HFFc6 (cell line): ENCODE measurements around the gene IL1R2. TPM values are rescaled to one million over a fixed set of nuclear protein-coding genes. Genes with fewer than 3 reads are reported as not detected.
"Not testable (repeated sequence)": the region's sequence is repeated elsewhere in the genome, so short reads cannot be mapped to it uniquely, and the experiment has no call there.

Experiments used
- DNase-seq: peaks from one replicate; pipeline ENCODE4 v3.0.0-alpha.2; 2018
- H3K27ac Mint-ChIP-seq: 2 replicates; pipeline ENCODE4 v1.8.0; 2020; ENCODE audit warnings: mild to moderate bottlenecking, mixed read lengths
- H3K27me3 Mint-ChIP-seq: 2 replicates; pipeline ENCODE4 v1.8.0; 2021; ENCODE audit warnings: mild to moderate bottlenecking, moderate library complexity, mixed read lengths; ENCODE audit not compliant: insufficient read depth
- H3K36me3 Mint-ChIP-seq: 2 replicates; pipeline ENCODE4 v1.8.0; 2021; ENCODE audit warnings: low read depth, mixed read lengths
- H3K4me1 Mint-ChIP-seq: 2 replicates; pipeline ENCODE4 v1.8.0; 2020; ENCODE audit warnings: low read depth, mixed read lengths
- H3K4me3 Mint-ChIP-seq: 2 replicates; pipeline ENCODE4 v1.8.0; 2020; ENCODE audit warnings: mild to moderate bottlenecking, moderate library complexity, mixed read lengths
- H3K9me3 Mint-ChIP-seq: 2 replicates; pipeline ENCODE4 v1.8.0; 2020; ENCODE audit warnings: mild to moderate bottlenecking, mixed read lengths
- total RNA-seq, 6 experiments: library from RNA; stranded (reverse); fragmentation: NEBNext Ultra II Directional; extraction: Animal tissue kit (Norgen Biotek cat#: 25700); gene quantifications; 2 replicates in 1 of 6; 3 replicates in 5 of 6; pipeline ENCODE4 v1.2.3, GENCODE V29; 2021
- TF ChIP-seq, protein P1 (sequence below): fragments of 200-600 bp; sonication (generic); IDR thresholded peaks from 2 replicates; pipeline ENCODE4 v1.5.0; 2021; ENCODE audit warnings: antibody characterized with exemption, mild to moderate bottlenecking

IL1R2 gene
- total RNA-seq, 6 experiments from 2014 or later: 0.25 to 0.36 TPM; not detected in 4

DNA sequence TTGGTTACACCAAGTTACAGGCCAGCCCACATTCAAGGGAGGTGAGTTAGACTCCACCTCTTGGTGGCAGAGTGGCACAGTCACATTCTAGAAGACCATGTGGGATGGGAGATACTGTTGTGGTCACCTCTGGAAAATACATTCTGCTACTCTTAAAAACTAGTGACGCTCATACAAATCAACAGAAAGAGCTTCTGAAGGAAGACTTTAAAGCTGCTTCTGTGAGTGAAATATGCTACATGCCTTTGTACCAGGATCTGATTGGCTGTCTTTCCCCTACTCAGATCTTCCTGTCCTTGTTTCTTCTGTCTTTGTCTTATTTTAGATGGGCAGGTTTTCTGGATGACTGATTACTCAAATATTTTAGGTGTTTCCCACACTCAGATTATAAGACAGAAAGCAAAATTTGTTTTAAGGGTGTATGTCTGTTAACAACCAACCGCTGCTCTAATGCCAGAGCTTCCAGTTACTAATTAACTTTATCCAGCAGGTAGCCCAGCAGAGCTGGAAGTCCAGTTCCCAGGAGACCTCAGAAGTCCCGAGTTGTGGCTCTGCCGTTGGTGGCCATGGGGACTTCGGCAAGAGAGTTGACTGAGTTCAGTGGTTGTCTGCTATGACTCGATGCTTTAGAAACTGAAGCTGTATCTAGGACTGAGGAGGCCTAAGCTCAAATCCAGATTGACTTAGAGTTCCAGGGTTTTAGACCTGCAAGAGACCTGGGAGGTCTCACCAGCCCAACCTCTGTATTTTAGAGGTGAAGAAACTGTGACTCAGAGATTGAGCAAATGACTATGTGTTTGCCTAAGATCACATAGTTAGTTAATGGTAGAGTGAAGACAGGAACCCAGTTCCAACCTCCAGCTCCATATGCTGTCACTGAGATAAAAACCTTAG is 7.4 kb downstream of the IL1R2 start:
- Mint-ChIP-seq H3K36me3 (no peaks in the 10 kb centered on the region), H3K27me3 (peaks cover 25% of the 10 kb centered on the region), H3K27ac (no peak overlapping the region), H3K9me3 (no peaks in the 10 kb centered on the region), H3K4me3 (no peak overlapping the region), H3K4me1 (no peaks in the 10 kb centered on the region)
- TF ChIP-seq, protein P1, sequence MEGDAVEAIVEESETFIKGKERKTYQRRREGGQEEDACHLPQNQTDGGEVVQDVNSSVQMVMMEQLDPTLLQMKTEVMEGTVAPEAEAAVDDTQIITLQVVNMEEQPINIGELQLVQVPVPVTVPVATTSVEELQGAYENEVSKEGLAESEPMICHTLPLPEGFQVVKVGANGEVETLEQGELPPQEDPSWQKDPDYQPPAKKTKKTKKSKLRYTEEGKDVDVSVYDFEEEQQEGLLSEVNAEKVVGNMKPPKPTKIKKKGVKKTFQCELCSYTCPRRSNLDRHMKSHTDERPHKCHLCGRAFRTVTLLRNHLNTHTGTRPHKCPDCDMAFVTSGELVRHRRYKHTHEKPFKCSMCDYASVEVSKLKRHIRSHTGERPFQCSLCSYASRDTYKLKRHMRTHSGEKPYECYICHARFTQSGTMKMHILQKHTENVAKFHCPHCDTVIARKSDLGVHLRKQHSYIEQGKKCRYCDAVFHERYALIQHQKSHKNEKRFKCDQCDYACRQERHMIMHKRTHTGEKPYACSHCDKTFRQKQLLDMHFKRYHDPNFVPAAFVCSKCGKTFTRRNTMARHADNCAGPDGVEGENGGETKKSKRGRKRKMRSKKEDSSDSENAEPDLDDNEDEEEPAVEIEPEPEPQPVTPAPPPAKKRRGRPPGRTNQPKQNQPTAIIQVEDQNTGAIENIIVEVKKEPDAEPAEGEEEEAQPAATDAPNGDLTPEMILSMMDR: no peak
- no peak for DNase-seq

DNA sequence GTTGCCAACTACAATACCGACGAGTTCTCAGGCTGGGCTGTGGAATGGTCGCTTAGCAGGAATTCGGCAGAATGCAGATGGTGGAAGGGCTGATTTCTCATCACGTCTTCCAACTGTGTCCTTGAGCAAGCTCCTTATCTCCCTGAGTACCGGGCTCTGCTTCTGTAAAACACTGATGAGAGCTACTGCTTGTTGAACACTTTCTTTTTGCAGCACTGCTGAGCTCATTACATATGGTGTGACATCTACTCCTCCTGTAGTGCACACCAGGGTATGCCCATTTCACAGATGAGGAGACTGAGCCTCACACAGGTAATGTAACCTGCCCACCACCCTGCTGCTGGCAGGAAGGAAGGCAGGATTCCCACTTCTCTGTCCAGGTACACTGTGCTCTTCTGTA is 8.3 kb downstream of the IL1R2 start:
- TF ChIP-seq, protein P1: no peak
- no peak overlapping the region for H3K27ac Mint-ChIP-seq

DNA sequence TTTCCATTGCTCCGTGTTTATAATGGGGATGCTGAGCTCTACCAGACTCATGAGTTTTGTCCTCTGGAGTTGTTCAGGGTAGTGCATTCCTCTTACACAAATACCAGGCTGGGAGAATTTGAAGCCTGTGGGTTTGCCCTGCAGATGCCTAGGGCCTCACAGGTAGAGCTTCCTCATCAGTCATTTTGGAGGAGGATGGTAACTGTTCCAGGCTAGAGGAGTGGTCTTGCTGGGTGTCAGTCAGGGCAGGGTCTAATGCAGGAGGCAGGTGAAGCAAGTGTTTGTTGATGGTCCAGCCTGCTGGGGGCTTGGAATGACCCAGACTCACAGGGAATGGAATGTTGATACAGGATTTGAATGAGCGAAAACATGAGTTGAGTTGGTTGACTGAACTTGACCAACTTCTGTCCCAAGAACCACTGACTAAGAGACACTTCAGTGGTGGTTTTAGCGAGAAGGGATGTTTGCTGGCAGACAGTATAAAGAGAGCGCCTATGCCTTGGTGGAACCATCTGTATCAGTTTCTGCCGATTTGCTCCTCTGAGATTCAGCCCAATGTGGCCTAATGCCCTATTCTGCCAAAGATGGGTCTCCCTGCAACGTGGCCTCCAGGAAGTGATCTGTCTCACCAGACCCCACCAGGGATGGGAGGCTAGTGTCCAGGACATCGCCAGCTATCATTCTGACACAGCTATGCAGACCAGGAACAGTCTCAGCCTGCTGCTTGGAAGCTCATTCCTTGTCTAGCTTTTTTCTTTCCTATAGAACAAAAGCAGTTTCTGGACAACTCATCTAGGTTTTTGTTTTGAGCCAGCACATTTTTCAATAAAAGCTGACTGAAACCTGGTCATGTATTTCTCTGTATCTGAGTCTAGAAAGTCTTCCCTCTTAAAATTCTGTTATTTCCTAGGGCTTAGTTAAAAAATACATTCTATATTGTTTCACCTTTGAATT is 9.3 kb downstream of the IL1R2 start:
- Mint-ChIP-seq H3K9me3 (no peaks in the 10 kb centered on the region), H3K4me1 (0 out of 2 replicates have a peak, but pooled peaks cover under 1% of the 10 kb centered on the region), H3K27ac (no peak overlapping the region), H3K4me3 (no peak overlapping the region), H3K36me3 (no peaks in the 10 kb centered on the region), H3K27me3 (peaks cover 11% of the 10 kb centered on the region)
- DNase-seq: no peak
- TF ChIP-seq, protein P1: no peak

More for the DNA sequence above, 8.3 kb downstream of the IL1R2 start:
- no peak overlapping the region for H3K4me3 Mint-ChIP-seq
- no peaks in the 10 kb centered on the region for H3K4me1 Mint-ChIP-seq
- peaks cover 19% of the 10 kb centered on the region for H3K27me3 Mint-ChIP-seq
- no peaks in the 10 kb centered on the region for H3K9me3 Mint-ChIP-seq
- H3K36me3 Mint-ChIP-seq: no peaks in the 10 kb centered on the region
- no peak for DNase-seq

DNA sequence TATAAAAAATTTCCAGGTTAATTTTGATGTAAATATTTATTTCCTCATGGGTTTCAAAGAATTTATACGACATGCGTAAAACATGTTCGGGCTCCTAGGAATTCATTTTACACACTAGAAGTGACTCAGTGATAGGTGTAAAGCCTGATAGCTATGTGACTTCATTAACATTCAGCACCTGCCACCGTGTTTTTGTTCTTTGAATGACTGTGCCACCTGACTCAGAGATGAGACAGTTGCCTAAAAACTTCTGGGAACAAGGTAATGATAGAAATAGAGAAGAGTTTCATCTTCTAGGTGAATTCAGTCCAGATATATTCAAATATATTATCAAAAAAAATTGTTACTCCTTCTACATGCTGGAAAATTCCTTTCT is 10.0 kb downstream of the IL1R2 start:
- H3K4me1 Mint-ChIP-seq: 0 out of 2 replicates have a peak, but pooled peaks cover 6% of the 10 kb centered on the region

DNA sequence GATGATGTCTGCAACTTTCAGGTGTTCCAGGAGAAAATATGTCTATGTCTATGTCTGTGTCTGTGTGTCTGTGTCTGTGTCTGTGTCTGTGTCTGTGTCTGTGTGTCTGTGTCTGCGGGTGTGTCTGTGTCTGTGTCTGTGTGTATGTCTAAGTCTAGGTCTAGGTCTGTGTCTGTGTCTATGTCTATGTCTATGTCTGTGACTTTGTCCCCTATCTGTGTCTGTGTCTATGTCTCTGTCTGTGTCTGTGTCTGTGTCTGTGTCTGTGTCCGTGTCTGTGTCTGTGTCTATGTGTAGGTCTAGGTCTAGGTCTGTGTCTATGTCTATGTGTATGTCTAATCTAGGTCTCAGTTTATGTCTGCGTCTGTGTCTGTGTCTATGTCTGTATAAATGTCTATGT is 10.5 kb downstream of the IL1R2 start:
- H3K27ac Mint-ChIP-seq: no peak overlapping the region
- DNase-seq: no peak
- peaks cover 7% of the 10 kb centered on the region for H3K27me3 Mint-ChIP-seq
- 0 out of 2 replicates have a peak, but pooled peaks cover 6% of the 10 kb centered on the region for H3K4me1 Mint-ChIP-seq
- TF ChIP-seq, protein P1: no peak
- H3K4me3 Mint-ChIP-seq: no peak overlapping the region
- H3K36me3 Mint-ChIP-seq: no peaks in the 10 kb centered on the region
- H3K9me3 Mint-ChIP-seq: no peaks in the 10 kb centered on the region

More for the DNA sequence above, 10.0 kb downstream of the IL1R2 start:
- no peak for DNase-seq
- Mint-ChIP-seq H3K4me3 (no peak overlapping the region), H3K9me3 (no peaks in the 10 kb centered on the region), H3K27ac (no peak overlapping the region), H3K36me3 (no peaks in the 10 kb centered on the region), H3K27me3 (peaks cover 10% of the 10 kb centered on the region)
- TF ChIP-seq, protein P1: no peak

DNA sequence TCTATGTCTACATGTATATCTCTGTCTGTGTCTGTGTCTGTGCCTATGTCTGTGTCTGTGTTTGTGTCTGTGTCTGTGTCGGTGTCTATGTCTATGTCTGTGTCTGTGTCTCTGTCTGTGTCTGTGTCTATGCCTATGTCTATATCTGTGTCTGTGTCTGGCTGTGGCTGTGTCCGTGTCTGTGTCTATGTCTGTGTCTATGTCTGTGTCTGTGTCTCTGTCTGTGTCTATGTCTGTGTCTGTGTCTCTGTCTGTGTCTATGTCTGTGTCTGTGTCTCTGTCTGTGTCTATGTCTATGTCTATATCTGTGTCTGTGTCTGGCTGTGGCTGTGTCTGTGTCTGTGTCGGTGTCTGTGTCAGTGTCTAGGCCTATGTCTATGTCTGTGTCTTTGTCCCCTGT is 11.1 kb downstream of the IL1R2 start:
- not testable (repeated sequence) for H3K9me3 Mint-ChIP-seq, H3K27me3 Mint-ChIP-seq, H3K4me1 Mint-ChIP-seq, DNase-seq, H3K36me3 Mint-ChIP-seq, H3K27ac Mint-ChIP-seq, H3K4me3 Mint-ChIP-seq
